Calu3 (cell line): ENCODE results near the gene HSPA1L. TPM values are rescaled to one million over a fixed set of nuclear protein-coding genes. Genes with fewer than 3 reads are reported as not detected.

Experiments
- BruUV-seq: library from RNA; stranded (reverse); fragments of 400-500 nt; replicated peaks from 2 replicates; lab custom pipeline; 2021; lab: Mats Ljungman, UMichigan
- CTCF ChIA-PET: fragments of 300-600 bp; sonication (Branson Sonifier 250); formaldehyde crosslinking; loops from one replicate; lab custom pipeline; 2022; ENCODE audit warnings: antibody characterized with exemption; lab: Charles Lee
- DNase-seq: peaks from one replicate; pipeline ENCODE4 v3.0.0; 2022
- H3K27ac Mint-ChIP-seq: one replicate; pipeline ENCODE4 v1.8.0; 2022; ENCODE audit warnings: mixed read lengths; ENCODE audit not compliant: unreplicated experiment
- H3K27me3 Mint-ChIP-seq: one replicate; pipeline ENCODE4 v1.8.0; 2022; ENCODE audit warnings: mixed read lengths; ENCODE audit not compliant: unreplicated experiment
- H3K36me3 Mint-ChIP-seq: one replicate; pipeline ENCODE4 v1.8.0; 2022; ENCODE audit warnings: mild to moderate bottlenecking, moderate library complexity, mixed read lengths; ENCODE audit not compliant: insufficient read depth, unreplicated experiment
- H3K4me1 Mint-ChIP-seq: one replicate; pipeline ENCODE4 v1.8.0; 2022; ENCODE audit warnings: mild to moderate bottlenecking, low read depth, mixed read lengths; ENCODE audit not compliant: unreplicated experiment
- H3K4me3 Mint-ChIP-seq: one replicate; pipeline ENCODE4 v1.8.0; 2022; ENCODE audit warnings: mild to moderate bottlenecking, low read depth, moderate library complexity, mixed read lengths; ENCODE audit not compliant: unreplicated experiment
- H3K9me3 Mint-ChIP-seq: one replicate; pipeline ENCODE4 v1.8.0; 2022; ENCODE audit warnings: low read depth, mixed read lengths; ENCODE audit not compliant: unreplicated experiment
- CTCF ChIP-seq: fragments of 200-600 bp; IDR thresholded peaks from one replicate; pipeline ENCODE4 v1.8.0; 2022; ENCODE audit warnings: antibody characterized with exemption; ENCODE audit not compliant: unreplicated experiment
- intact Hi-C: fragments of 100-400 bp; cut with micrococcal nuclease; formaldehyde crosslinking; loops from one replicate; pipeline ENCODE4 v1.10.0; 2022; ENCODE audit not compliant: unreplicated experiment
- total RNA-seq: library from RNA; stranded (reverse); gene quantifications from 2 replicates; pipeline ENCODE4 v1.2.3, GENCODE V29; 2022

The HSPA1L gene
- total RNA-seq, 1 experiment from 2014 or later: 4.2 TPM

DNA sequence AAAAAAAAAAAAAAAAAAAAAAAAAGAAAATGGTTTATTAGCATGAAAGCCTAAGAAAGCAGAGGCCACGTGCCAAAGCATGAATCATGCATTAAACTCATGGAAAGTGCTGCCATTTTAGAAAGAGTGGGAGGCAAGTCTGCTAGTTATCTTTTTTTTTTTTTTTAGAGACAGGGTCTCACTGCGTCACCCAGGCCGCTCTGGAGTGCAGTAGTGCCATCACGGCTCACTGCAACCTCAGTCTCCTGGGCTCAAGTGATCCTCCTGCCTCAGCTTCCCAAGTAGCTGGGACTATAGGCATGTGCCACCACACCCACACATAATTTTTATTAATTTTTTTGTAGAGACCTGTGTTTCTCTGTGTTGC is 43.1 kb downstream of the HSPA1L start:
- H3K27me3 Mint-ChIP-seq: no peaks in the 10 kb centered on the region
- intact Hi-C loops: loop anchor here (10.0 kb wide), 1 partner anchor 173 kb away; the partner anchor contains the start of gene CFB
- DNase-seq: no peak
- peaks cover 42% of the 10 kb centered on the region for H3K4me1 Mint-ChIP-seq
- H3K36me3 Mint-ChIP-seq: peaks cover 32% of the 10 kb centered on the region
- BruUV-seq: no TSS peak
- no peak overlapping the region for H3K4me3 Mint-ChIP-seq
- H3K9me3 Mint-ChIP-seq: no peaks in the 10 kb centered on the region
- H3K27ac Mint-ChIP-seq: no peak overlapping the region
- CTCF ChIA-PET: interaction anchor here (0.9 to 4.0 kb wide), 8 partner anchors 19 to 225 kb away, joined by 3 to 51 read pairs (median 8); partner anchors contain the start of genes DDAH2, HSPA1A, HSPA1B and HSPA1L
- TF ChIP-seq CTCF: no peak

GRCh38 chr6:31770860-31771259 is 44.2 kb downstream of the HSPA1L start:
- DNase-seq: no peak
- no peak for TF ChIP-seq CTCF
- intact Hi-C loops: loop anchor here (10.0 kb wide), 1 partner anchor 174 kb away; the partner anchor contains the start of gene CFB
- H3K27ac Mint-ChIP-seq: no peak overlapping the region
- H3K4me3 Mint-ChIP-seq: no peak overlapping the region
- no peaks in the 10 kb centered on the region for H3K27me3 Mint-ChIP-seq
- H3K36me3 Mint-ChIP-seq: peaks cover 24% of the 10 kb centered on the region
- H3K4me1 Mint-ChIP-seq: peaks cover 31% of the 10 kb centered on the region
- no peaks in the 10 kb centered on the region for H3K9me3 Mint-ChIP-seq
- BruUV-seq: no TSS peak
- CTCF ChIA-PET: interaction anchor here (0.6 to 2.8 kb wide), 13 partner anchors 31 to 118 kb away, joined by 3 to 51 read pairs (median 7); partner anchors contain the start of genes ABHD16A, CLIC1, DDAH2 and HSPA1A

DNA sequence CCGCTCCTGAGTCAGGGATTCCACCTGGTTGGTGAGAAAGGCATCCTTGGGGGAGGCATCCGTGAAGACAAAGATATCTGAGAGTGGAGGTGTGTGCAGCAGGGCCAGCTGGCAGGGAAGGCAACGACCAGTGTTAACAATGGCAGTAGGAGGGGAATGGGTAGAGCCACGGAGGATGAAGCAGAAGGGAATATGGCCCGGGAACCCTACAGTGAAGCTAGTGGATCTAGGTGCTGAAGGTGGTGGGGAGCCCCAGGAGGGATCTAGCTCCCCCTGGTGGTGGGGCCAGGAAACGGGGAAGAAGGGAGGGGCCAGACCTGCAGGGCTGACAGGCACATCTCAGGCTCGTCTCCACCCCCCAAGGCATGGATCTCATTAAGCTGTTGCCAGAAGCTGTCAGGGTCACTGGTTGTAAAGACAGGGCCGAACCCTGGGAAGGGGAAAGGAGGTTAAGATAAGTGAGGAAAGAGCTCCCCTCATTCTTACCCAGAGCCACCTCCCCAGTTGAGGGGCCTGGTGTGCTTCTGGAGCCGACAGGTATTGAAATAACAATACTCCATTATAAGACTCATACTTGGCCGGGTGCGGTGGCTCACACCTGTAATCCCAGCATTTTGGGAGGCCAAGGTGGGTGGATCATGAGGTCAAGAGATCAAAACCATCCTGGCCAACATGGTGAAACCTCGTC is 45.3 kb downstream of the HSPA1L start:
- peaks cover 21% of the 10 kb centered on the region for H3K4me1 Mint-ChIP-seq
- peak; percentile 99 for DNase-seq
- H3K27me3 Mint-ChIP-seq: no peaks in the 10 kb centered on the region
- H3K9me3 Mint-ChIP-seq: no peaks in the 10 kb centered on the region
- BruUV-seq: no TSS peak
- H3K4me3 Mint-ChIP-seq: no peak overlapping the region
- peaks cover 20% of the 10 kb centered on the region for H3K36me3 Mint-ChIP-seq
- peak overlapping the region; percentile 40 for H3K27ac Mint-ChIP-seq
- intact Hi-C loops: loop anchor here (1.0 to 10.0 kb wide), 3 partner anchors 41 to 175 kb away; partner anchors contain the start of genes CFB and DDAH2
- TF ChIP-seq CTCF: peak; percentile 100
- CTCF ChIA-PET: interaction anchor here (0.6 to 2.8 kb wide), 33 partner anchors 11 to 278 kb away, joined by 3 to 51 read pairs (median 4); partner anchors contain the start of genes ABHD16A, ATP6V1G2, CLIC1 and CSNK2B

DNA sequence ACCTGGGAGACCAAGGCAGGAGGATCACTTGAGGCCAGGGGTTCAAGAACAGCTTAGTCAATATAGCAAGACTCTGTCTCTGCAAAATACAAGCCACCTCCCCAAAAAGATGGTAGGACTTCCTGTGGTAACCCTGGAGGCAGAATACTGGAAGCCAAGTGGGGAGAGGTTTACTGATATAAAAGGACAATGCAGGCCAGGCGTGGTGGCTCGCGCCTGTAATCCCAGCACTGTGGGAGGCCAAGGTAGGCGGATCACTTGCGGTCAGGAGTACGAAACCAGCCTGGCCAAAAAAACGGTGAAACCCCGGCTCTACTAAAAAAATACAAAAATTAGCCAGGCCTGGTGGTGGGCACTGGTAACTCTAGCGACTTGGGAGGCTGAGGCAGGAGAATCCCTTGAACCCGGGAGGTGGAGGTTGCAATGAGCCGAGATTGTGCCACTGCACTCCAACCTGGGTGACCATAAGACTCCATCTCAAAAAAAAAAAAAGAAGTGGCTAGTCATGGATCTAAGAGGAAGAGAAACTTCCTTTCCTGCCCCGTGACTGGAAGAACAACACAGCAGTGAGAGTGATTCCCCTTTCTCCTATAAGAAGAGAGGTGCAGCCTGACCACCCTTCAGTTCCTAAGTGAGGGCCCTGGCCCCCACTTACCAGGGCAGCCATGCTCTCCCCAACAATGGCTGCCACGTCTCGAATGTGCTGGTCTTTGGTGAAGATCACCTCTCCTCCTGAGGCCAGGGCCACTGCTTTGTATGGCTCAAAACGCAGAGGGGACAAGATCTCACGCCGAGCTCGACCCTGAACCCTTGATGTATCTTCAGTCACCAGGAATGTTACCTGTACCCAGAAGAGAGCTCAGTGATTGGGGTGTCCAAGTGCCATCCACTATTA is 46.5 kb downstream of the HSPA1L start:
- Mint-ChIP-seq H3K36me3 (peaks cover 21% of the 10 kb centered on the region), H3K4me1 (peaks cover 21% of the 10 kb centered on the region), H3K27me3 (no peaks in the 10 kb centered on the region), H3K9me3 (no peaks in the 10 kb centered on the region), H3K4me3 (no peak overlapping the region), H3K27ac (no peak overlapping the region)
- intact Hi-C loops: loop anchor here (1.0 kb wide), 2 partner anchors 39 to 88 kb away; partner anchors contain the start of gene DDAH2
- no peak for DNase-seq
- no peak for TF ChIP-seq CTCF
- BruUV-seq: no TSS peak
- CTCF ChIA-PET: interaction anchor here (1.3 to 2.8 kb wide), 7 partner anchors 29 to 222 kb away, joined by 4 to 51 read pairs (median 21); partner anchors contain the start of genes ATP6V1G2, DDAH2, LSM2 and LY6G5C
